Osteocyte (in vitro differentiated cells): ENCODE measurements around the gene CCDC102B. TPM values are rescaled to one million over a fixed set of nuclear protein-coding genes. Genes with fewer than 3 reads are reported as not detected.

Source experiments
- DNase-seq: peaks from one replicate; pipeline ENCODE4 v3.0.0; 2021; ENCODE audit warnings: mixed read lengths; ENCODE audit not compliant: unreplicated experiment; ENCODE audit errors: extremely low spot score
- H3K27ac Mint-ChIP-seq: one replicate; pipeline ENCODE4 v1.8.0; 2021; ENCODE audit warnings: mild to moderate bottlenecking, mixed read lengths; ENCODE audit not compliant: unreplicated experiment
- H3K27me3 Mint-ChIP-seq: one replicate; pipeline ENCODE4 v1.8.0; 2021; ENCODE audit warnings: mixed read lengths; ENCODE audit not compliant: unreplicated experiment
- H3K36me3 Mint-ChIP-seq: one replicate; pipeline ENCODE4 v1.8.0; 2021; ENCODE audit warnings: mixed read lengths; ENCODE audit not compliant: unreplicated experiment
- H3K4me1 Mint-ChIP-seq: one replicate; pipeline ENCODE4 v1.8.0; 2021; ENCODE audit warnings: mixed read lengths; ENCODE audit not compliant: unreplicated experiment
- H3K4me3 Mint-ChIP-seq: one replicate; pipeline ENCODE4 v1.8.0; 2021; ENCODE audit warnings: mild to moderate bottlenecking, moderate library complexity, mixed read lengths; ENCODE audit not compliant: unreplicated experiment
- H3K9me3 Mint-ChIP-seq: one replicate; pipeline ENCODE4 v1.8.0; 2021; ENCODE audit warnings: mixed read lengths; ENCODE audit not compliant: unreplicated experiment
- total RNA-seq: library from RNA; stranded (reverse); gene quantifications from 2 replicates; pipeline ENCODE4 v1.2.1, GENCODE V29; 2021
- TF ChIP-seq, protein P1 (sequence below): fragments of 200-600 bp; sonication (generic); IDR thresholded peaks from 2 replicates; pipeline ENCODE4 v1.5.0; 2021; ENCODE audit warnings: antibody characterized with exemption, mild to moderate bottlenecking, moderate library complexity

Gene CCDC102B
- total RNA-seq, 1 donor from 2014 or later: 18.9 TPM

DNA sequence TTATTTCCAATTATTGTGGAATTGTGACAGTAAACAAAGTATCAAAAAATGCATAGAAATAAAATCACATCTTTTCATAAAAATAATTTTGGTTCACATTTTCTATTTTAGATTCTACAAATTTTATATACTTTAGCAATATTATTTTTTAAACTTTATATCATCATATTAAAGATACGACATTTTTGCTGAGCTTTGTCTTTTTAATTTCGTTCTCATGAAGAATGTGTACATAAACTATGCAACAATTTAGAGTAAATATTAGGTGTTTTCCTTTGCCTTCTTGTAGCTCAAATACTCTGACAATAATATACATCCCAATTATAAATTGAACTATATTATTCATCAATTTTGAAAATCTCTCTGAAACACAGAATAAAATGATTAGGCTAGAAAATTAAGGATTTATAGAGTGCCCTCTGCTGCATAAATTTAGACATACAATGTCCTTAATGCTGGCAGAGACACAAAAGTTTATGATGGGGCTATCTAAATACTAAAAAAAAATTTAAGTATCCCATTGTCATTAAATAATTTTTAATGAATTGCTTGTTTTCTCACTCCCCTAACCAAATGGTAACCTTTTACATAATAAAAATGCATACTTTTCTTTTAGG, 45.7 kb downstream of the CCDC102B start:
- DNase-seq: no peak
- TF ChIP-seq, protein P1, sequence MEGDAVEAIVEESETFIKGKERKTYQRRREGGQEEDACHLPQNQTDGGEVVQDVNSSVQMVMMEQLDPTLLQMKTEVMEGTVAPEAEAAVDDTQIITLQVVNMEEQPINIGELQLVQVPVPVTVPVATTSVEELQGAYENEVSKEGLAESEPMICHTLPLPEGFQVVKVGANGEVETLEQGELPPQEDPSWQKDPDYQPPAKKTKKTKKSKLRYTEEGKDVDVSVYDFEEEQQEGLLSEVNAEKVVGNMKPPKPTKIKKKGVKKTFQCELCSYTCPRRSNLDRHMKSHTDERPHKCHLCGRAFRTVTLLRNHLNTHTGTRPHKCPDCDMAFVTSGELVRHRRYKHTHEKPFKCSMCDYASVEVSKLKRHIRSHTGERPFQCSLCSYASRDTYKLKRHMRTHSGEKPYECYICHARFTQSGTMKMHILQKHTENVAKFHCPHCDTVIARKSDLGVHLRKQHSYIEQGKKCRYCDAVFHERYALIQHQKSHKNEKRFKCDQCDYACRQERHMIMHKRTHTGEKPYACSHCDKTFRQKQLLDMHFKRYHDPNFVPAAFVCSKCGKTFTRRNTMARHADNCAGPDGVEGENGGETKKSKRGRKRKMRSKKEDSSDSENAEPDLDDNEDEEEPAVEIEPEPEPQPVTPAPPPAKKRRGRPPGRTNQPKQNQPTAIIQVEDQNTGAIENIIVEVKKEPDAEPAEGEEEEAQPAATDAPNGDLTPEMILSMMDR: peak; percentile 58
- Mint-ChIP-seq H3K36me3 (peaks cover 2% of the 10 kb centered on the region), H3K4me1 (peaks cover 27% of the 10 kb centered on the region), H3K4me3 (no peak overlapping the region), H3K9me3 (no peaks in the 10 kb centered on the region), H3K27ac (no peak overlapping the region), H3K27me3 (no peaks in the 10 kb centered on the region)

DNA sequence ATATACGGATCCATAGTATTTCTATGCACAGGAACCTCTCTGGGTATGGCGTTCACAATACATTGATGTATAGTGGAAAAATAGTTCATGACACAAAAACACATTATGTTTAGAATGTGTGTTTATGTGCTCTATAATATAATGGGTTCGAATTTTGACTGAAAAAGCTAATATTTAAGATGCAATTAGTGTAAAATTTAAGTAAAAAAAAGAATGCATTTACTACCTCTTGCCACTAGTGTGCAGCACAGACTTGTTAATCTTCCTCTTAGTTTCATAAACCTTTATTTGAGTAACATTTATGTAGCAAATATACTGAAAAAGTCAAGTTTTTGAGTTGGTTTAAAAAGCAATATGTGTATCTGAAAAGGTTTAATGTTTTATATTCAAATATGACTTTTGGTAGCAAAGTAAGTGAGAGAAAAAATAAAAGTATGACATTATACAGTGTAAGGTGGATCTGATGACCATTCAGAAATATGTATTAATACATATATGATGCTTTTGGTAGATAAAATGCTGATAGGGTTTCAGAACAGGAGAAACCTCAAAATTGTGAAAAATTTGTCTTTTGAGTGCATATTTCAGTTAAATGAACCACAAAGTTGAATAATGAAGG, 49.4 kb downstream of the CCDC102B start:
- no peak overlapping the region for H3K27ac Mint-ChIP-seq
- H3K9me3 Mint-ChIP-seq: no peaks in the 10 kb centered on the region
- H3K4me1 Mint-ChIP-seq: peaks cover 1% of the 10 kb centered on the region
- H3K4me3 Mint-ChIP-seq: no peak overlapping the region
- DNase-seq: no peak
- H3K36me3 Mint-ChIP-seq: peaks cover 7% of the 10 kb centered on the region
- H3K27me3 Mint-ChIP-seq: no peaks in the 10 kb centered on the region
- TF ChIP-seq, protein P1: peak; percentile 70

DNA sequence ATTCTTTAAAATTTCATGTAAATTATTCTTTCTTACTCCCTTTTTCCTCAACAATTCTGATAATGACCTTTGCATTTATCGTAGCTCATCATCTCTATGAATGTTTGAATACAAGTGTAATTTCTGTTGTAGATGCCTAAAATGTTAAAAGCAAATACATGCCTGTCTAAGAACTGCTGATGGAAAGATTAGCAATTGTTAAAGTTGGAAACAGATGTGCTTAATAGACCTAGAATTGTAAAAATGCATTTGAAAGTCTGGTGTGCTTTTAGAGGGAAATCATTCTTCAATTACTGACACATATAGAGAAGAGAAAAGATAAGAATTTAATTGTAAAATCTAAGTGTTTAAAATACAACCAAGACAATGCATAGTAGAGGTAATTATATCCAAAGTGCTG, 50.4 kb downstream of the CCDC102B start:
- Mint-ChIP-seq H3K9me3 (no peaks in the 10 kb centered on the region), H3K27ac (no peak overlapping the region), H3K36me3 (peaks cover 8% of the 10 kb centered on the region), H3K27me3 (no peaks in the 10 kb centered on the region), H3K4me1 (peaks cover 1% of the 10 kb centered on the region), H3K4me3 (no peak overlapping the region)
- DNase-seq: no peak
- TF ChIP-seq, protein P1: no peak

DNA sequence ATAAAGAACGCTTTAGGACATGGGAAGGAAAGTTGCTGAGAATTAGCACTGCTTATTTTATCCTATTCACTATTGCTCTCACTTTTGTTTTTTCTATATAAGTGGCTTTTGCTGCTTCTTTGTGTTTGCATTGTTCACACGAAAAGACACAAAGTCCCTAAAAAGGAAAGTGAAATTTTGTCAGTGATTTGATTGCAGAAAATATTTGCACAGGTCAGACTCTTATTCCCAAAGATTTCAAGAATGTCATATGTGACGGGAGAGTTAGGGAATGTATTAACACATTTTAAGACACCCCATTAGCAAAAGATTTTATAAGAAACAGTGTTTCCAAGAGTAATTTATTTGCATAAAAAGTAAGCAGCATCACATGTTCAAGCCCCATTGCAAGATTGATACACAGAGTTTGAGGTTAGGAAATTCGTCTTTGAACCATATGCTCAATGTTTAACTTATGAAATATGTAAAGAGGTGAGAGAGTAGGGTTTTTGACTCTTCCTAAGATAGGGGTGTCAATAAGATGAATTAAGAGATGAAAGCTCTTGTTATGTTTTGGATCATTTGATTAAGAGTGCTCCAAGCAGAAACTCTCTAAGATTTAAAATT, 57.0 kb downstream of the CCDC102B start:
- Mint-ChIP-seq H3K27me3 (no peaks in the 10 kb centered on the region), H3K4me3 (no peak overlapping the region), H3K9me3 (no peaks in the 10 kb centered on the region), H3K4me1 (no peaks in the 10 kb centered on the region), H3K27ac (no peak overlapping the region), H3K36me3 (peaks cover 14% of the 10 kb centered on the region)
- TF ChIP-seq, protein P1: no peak
- DNase-seq: no peak

DNA sequence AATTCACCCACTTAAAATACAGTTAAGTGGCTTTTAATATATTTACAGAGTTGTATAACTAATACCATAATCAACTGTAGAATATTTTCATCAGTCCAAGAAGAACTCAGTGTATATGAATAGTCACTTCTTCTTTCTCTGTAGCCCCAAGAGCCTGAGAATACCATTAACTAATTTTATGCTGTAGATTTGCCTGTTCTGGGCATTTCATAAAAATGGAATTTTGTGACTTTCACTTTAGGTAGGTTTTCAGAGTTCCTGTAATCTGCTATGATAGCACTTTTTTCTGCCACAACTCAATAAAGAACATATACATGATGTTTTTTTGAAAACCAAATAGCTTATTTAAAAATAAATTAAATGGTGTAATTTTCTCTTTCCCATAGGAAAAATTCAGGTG, 57.6 kb downstream of the CCDC102B start:
- no peak for DNase-seq
- no peaks in the 10 kb centered on the region for H3K27me3 Mint-ChIP-seq
- TF ChIP-seq, protein P1: no peak
- H3K4me1 Mint-ChIP-seq: no peaks in the 10 kb centered on the region
- H3K27ac Mint-ChIP-seq: no peak overlapping the region
- H3K36me3 Mint-ChIP-seq: peaks cover 14% of the 10 kb centered on the region
- H3K4me3 Mint-ChIP-seq: no peak overlapping the region
- no peaks in the 10 kb centered on the region for H3K9me3 Mint-ChIP-seq
